ENCODE results near the gene LNP1.

GRCh38 chr3:100399341-100400071 is 1.8 kb upstream of the LNP1 start:
- TF ChIP-seq POLR2AphosphoS5 (IDR thresholded peaks at IDR 0.05; ENCODE audit: low read depth, low read length) (no peak), CTCF (IDR thresholded peaks at IDR 0.05) (no peak)
